Right lobe of liver (tissue), 4 donors: ENCODE data around the gene PSMD3.

ENCODE experiments used
- POLR2A ChIP-seq: fragments of 450-650 bp; IDR thresholded peaks from one replicate; pipeline ENCODE4 v1.6.1; 2017; ENCODE audit warnings: antibody characterized with exemption, mild to moderate bottlenecking
- TF ChIP-seq, protein P1 (sequence below), 4 donors: fragments of 200-600 bp in 3 of 4; fragments of 450-650 bp in 1 of 4; IDR thresholded peaks; one replicate each; pipeline versions ENCODE4 v1.5.1 to v1.8.0; 2016 to 2022; ENCODE audit warnings: antibody characterized with exemption in 4 of 4, mild to moderate bottlenecking in 2 of 4
- donor health status: DM: no; HTN: no; CAD: no.
- donor health status: DM: no; HTN: no; CAD: no.
- donor health status: DM: no; HTN: yes; CAD: no.

DNA sequence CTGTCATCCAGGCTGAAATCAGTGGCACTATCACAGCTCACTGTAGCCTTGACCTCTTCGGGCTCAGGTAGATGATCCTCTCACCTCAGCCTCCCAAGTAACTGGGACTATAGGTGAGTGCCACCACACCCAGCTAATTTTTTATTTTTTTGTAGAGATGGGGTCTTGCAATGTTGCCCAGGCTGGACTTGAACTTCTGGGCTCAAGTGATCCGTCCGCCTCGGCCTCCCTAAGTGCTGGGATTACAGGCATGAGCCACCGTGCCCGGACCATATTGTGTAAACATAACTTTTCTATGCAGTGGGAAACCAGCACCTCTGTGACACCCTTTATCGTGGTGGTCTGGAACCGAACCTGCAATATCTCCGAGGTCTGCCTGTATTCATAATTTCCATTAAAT, 23.5 kb downstream of the PSMD3 start:
- TF ChIP-seq, protein P1, sequence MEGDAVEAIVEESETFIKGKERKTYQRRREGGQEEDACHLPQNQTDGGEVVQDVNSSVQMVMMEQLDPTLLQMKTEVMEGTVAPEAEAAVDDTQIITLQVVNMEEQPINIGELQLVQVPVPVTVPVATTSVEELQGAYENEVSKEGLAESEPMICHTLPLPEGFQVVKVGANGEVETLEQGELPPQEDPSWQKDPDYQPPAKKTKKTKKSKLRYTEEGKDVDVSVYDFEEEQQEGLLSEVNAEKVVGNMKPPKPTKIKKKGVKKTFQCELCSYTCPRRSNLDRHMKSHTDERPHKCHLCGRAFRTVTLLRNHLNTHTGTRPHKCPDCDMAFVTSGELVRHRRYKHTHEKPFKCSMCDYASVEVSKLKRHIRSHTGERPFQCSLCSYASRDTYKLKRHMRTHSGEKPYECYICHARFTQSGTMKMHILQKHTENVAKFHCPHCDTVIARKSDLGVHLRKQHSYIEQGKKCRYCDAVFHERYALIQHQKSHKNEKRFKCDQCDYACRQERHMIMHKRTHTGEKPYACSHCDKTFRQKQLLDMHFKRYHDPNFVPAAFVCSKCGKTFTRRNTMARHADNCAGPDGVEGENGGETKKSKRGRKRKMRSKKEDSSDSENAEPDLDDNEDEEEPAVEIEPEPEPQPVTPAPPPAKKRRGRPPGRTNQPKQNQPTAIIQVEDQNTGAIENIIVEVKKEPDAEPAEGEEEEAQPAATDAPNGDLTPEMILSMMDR (IDR thresholded peaks at IDR 0.05), result no peak
- TF ChIP-seq POLR2A, result no peak
